Endodermal cell (in vitro differentiated cells): ENCODE measurements around the gene RAD17. TPM values are rescaled to one million over a fixed set of nuclear protein-coding genes. Genes with fewer than 3 reads are reported as not detected.

Experiments
- DNase-seq: peaks from one replicate; pipeline ENCODE4 v3.0.0-alpha.2; 2017
- H3K27ac ChIP-seq: 2 replicates; pipeline ENCODE4 v1.5.1; 2013; ENCODE audit warnings: mild to moderate bottlenecking, low read depth, low read length, moderate library complexity
- H3K27me3 ChIP-seq: 2 replicates; pipeline ENCODE4 v1.6.1; 2013; ENCODE audit warnings: mild to moderate bottlenecking, low read length, moderate library complexity; ENCODE audit not compliant: insufficient read depth, control insufficient read depth, poor library complexity, severe bottlenecking
- H3K36me3 ChIP-seq: 2 replicates; pipeline ENCODE4 v1.7.0; 2013; ENCODE audit warnings: mild to moderate bottlenecking, low read length, moderate library complexity; ENCODE audit not compliant: control insufficient read depth, insufficient read depth
- H3K4me1 ChIP-seq: one replicate; pipeline ENCODE4 v1.7.0; 2013; ENCODE audit warnings: low read length; ENCODE audit not compliant: control insufficient read depth, insufficient read depth
- H3K4me3 ChIP-seq: 2 replicates; pipeline ENCODE4 v1.5.1; 2013; ENCODE audit warnings: mild to moderate bottlenecking, low read length, moderate library complexity
- H3K9ac ChIP-seq: 2 replicates; pipeline ENCODE4 v1.6.1; 2013; ENCODE audit warnings: mild to moderate bottlenecking, low read length, moderate library complexity; ENCODE audit not compliant: poor library complexity, severe bottlenecking; ENCODE audit errors: extremely low read depth
- H3K9me3 ChIP-seq: 2 replicates; pipeline ENCODE4 v1.6.1; 2013; ENCODE audit warnings: mild to moderate bottlenecking, low read length, moderate library complexity; ENCODE audit not compliant: control insufficient read depth
- H3K27ac Mint-ChIP-seq: 2 replicates; pipeline ENCODE4 v1.8.0; 2020; ENCODE audit warnings: mixed read lengths
- H3K27me3 Mint-ChIP-seq: 2 replicates; pipeline ENCODE4 v1.8.0; 2021; ENCODE audit warnings: mild to moderate bottlenecking, mixed read lengths; ENCODE audit not compliant: insufficient read depth
- H3K36me3 Mint-ChIP-seq: 2 replicates; pipeline ENCODE4 v1.8.0; 2020; ENCODE audit warnings: low read depth, mixed read lengths
- H3K4me1 Mint-ChIP-seq: 2 replicates; pipeline ENCODE4 v1.8.0; 2020; ENCODE audit warnings: mixed read lengths
- H3K4me3 Mint-ChIP-seq: 2 replicates; pipeline ENCODE4 v1.8.0; 2020; ENCODE audit warnings: mild to moderate bottlenecking, moderate library complexity, mixed read lengths
- H3K9me3 Mint-ChIP-seq: 2 replicates; pipeline ENCODE4 v1.8.0; 2020; ENCODE audit warnings: mild to moderate bottlenecking, mixed read lengths
- WGBS, 2 experiments: methylation state at CpG; one replicate each; pipeline versions ENCODE4 v1.1.5 to v1.1.7; 2013; ENCODE audit warnings: missing lambda C conversion rate in 2 of 2, mixed read lengths in 1 of 2; ENCODE audit not compliant: insufficient coverage in 1 of 2, insufficient read length in 1 of 2; 5-methylcytosine and 5-hydroxymethylcytosine counted together
- total RNA-seq, 2 donors: library from RNA; stranded (reverse); fragmentation: NEBNext Ultra II Directional in 1 of 2; extraction: Animal tissue kit (Norgen Biotek cat#: 25700) in 1 of 2; gene quantifications; 2 replicates in 1 of 2; 3 replicates in 1 of 2; pipeline ENCODE4 v1.2.1, GENCODE V29; 2021
- TF ChIP-seq, protein P1 (sequence below): fragments of 200-600 bp; sonication (generic); conservative IDR thresholded peaks from 2 replicates; pipeline ENCODE4 v1.5.0; 2021; ENCODE audit warnings: antibody characterized with exemption, mild to moderate bottlenecking

The RAD17 gene
- total RNA-seq, 2 donors from 2014 or later, result 30.1 to 40.0 TPM

DNA sequence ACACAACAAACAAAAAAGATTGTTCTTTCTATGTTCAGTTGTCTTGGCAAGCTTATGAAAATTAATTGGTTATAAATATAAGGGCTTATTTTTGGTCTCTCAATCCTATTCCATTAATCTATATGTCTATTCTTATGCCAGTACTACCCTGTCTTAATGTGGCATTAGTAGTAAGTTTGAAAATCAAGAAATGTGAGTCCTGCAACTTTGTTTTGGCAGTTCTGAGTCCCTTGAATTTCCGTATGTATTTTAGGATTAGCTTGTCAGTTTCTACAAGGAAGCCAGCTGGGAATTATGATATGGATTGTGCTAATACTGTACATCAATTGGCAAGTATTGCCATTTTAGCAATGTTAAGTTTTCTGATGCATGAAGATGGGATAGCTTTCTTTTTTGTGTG is 26.5 kb upstream of the RAD17 start:
- H3K36me3 ChIP-seq, result no peaks in the 10 kb centered on the region
- no peak for DNase-seq
- H3K4me3 Mint-ChIP-seq, result no peak overlapping the region
- no peaks in the 10 kb centered on the region for H3K4me1 Mint-ChIP-seq
- no peak overlapping the region for H3K9ac ChIP-seq
- H3K36me3 Mint-ChIP-seq, result no peaks in the 10 kb centered on the region
- H3K27ac ChIP-seq, result no peak overlapping the region
- H3K4me3 ChIP-seq, result no peak overlapping the region
- no peaks in the 10 kb centered on the region for H3K27me3 Mint-ChIP-seq
- H3K9me3 Mint-ChIP-seq, result no peaks in the 10 kb centered on the region
- no peak overlapping the region for H3K27ac Mint-ChIP-seq
- H3K9me3 ChIP-seq, result no peaks in the 10 kb centered on the region
- no peaks in the 10 kb centered on the region for H3K27me3 ChIP-seq
- no peaks in the 10 kb centered on the region for H3K4me1 ChIP-seq
- WGBS, 2 experiments, result 86 to 91% methylated on average over 1 of the region's 1 CpG
- TF ChIP-seq, protein P1, sequence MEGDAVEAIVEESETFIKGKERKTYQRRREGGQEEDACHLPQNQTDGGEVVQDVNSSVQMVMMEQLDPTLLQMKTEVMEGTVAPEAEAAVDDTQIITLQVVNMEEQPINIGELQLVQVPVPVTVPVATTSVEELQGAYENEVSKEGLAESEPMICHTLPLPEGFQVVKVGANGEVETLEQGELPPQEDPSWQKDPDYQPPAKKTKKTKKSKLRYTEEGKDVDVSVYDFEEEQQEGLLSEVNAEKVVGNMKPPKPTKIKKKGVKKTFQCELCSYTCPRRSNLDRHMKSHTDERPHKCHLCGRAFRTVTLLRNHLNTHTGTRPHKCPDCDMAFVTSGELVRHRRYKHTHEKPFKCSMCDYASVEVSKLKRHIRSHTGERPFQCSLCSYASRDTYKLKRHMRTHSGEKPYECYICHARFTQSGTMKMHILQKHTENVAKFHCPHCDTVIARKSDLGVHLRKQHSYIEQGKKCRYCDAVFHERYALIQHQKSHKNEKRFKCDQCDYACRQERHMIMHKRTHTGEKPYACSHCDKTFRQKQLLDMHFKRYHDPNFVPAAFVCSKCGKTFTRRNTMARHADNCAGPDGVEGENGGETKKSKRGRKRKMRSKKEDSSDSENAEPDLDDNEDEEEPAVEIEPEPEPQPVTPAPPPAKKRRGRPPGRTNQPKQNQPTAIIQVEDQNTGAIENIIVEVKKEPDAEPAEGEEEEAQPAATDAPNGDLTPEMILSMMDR, result no peak

DNA sequence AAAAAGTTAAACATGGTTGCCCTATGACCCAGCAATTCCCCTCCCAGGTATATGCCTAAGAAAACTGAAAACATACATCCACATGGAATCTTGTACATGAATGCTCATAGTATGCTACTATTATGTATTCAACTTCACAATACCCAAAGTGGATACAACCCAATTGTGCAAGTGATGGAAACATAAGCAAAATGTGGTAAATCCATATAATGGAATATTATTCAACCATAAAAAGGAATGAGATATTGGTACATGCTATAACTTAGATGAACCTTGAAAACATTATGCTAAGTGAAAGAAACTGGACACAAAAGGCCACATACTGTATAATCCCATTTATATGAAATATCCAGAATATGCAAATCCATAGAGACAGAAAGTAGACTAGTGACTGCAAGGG is 19.0 kb upstream of the RAD17 start:
- H3K27me3 ChIP-seq, result no peaks in the 10 kb centered on the region
- Mint-ChIP-seq H3K27ac (no peak overlapping the region), H3K4me3 (no peak overlapping the region), H3K4me1 (peaks cover 6% of the 10 kb centered on the region), H3K27me3 (no peaks in the 10 kb centered on the region), H3K36me3 (peaks cover 34% of the 10 kb centered on the region), H3K9me3 (no peaks in the 10 kb centered on the region)
- H3K4me3 ChIP-seq, result no peak overlapping the region
- no peaks in the 10 kb centered on the region for H3K9me3 ChIP-seq
- H3K36me3 ChIP-seq, result peaks cover 52% of the 10 kb centered on the region
- H3K27ac ChIP-seq, result no peak overlapping the region
- H3K9ac ChIP-seq, result no peak overlapping the region
- TF ChIP-seq, protein P1, result no peak
- no peaks in the 10 kb centered on the region for H3K4me1 ChIP-seq
- no peak for DNase-seq

DNA sequence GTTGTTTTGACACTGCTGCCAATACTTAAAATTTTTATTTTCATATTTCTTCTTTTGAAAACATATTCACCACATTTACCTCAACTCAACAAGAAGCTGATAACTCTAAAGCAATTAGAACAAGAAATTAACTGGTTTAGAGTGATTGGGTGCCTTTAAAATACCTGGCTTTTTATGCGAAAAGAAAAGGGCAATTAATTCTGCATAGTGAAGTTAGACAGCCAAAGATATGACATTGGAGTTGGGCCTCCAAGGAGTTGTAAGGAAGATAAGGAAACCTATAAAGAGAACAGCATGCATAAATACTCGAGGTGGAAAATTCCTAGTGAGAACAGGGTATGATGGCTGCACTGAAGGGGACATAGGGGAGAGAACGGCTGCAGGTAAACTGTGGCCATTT is 9.9 kb upstream of the RAD17 start:
- 86 to 96% methylated on average over 2 to 3 of the region's 3 CpGs for WGBS, 2 experiments
- no peaks in the 10 kb centered on the region for H3K9me3 Mint-ChIP-seq
- H3K4me3 Mint-ChIP-seq, result no peak overlapping the region

More for the DNA sequence above, 9.9 kb upstream of the RAD17 start:
- Histone ChIP-seq H3K4me1 (no peaks in the 10 kb centered on the region), H3K9ac (no peak overlapping the region), H3K9me3 (no peaks in the 10 kb centered on the region), H3K27me3 (no peaks in the 10 kb centered on the region), H3K27ac (no peak overlapping the region), H3K36me3 (peaks cover 46% of the 10 kb centered on the region), H3K4me3 (no peak overlapping the region)
- TF ChIP-seq, protein P1, result no peak
- no peaks in the 10 kb centered on the region for H3K4me1 Mint-ChIP-seq
- DNase-seq, result no peak
- peaks cover 32% of the 10 kb centered on the region for H3K36me3 Mint-ChIP-seq
- no peak overlapping the region for H3K27ac Mint-ChIP-seq
- H3K27me3 Mint-ChIP-seq, result no peaks in the 10 kb centered on the region
